Neural cell (in vitro differentiated cells): Measurements from ENCODE around the gene KCTD17.

Experiments used
- CTCF ChIP-seq: fragments of 450-650 bp; IDR thresholded peaks from 2 replicates; pipeline ENCODE4 v1.5.1; 2014; ENCODE audit warnings: antibody characterized with exemption, mild to moderate bottlenecking, moderate library complexity; ENCODE audit not compliant: poor library complexity, severe bottlenecking
- EP300 ChIP-seq: fragments of 450-650 bp; conservative IDR thresholded peaks from 2 replicates; pipeline ENCODE4 v1.6.1; 2014; ENCODE audit warnings: antibody characterized with exemption, mild to moderate bottlenecking, moderate library complexity; ENCODE audit not compliant: poor library complexity, severe bottlenecking
- EZH2 ChIP-seq: fragments of 200-600, 300-800 bp; shearing (Covaris generic), sonication (generic); IDR thresholded peaks from 2 replicates; pipeline ENCODE4 v1.6.1; 2014; ENCODE audit warnings: antibody characterized with exemption, low read length, borderline replicate concordance, mild to moderate bottlenecking; ENCODE audit not compliant: insufficient read depth, poor library complexity, severe bottlenecking

GRCh38 chr22:37019309-37020191 lies 32.0 kb upstream of the KCTD17 start, which contains the start of the genes MPST and TST:
- TF ChIP-seq CTCF (peak; percentile 51), EP300 (no peak), EZH2 (no peak)
